DOHH2 (cell line): ENCODE data around the gene LRMDA.

Experiments
- H3F3A ChIP-seq: fragments of 200-600 bp; sonication (generic), shearing (Covaris generic); 2 replicates; pipeline ENCODE4 v1.6.0; 2016; ENCODE audit warnings: antibody characterized with exemption, mild to moderate bottlenecking; ENCODE audit not compliant: control insufficient read depth, insufficient read depth
- H3K27ac ChIP-seq: fragments of 200-600 bp; sonication (generic); 2 replicates; pipeline ENCODE4 v1.5.1; 2014; ENCODE audit warnings: low read depth, mild to moderate bottlenecking, low read length, moderate library complexity
- H3K27me3 ChIP-seq: fragments of 200-600 bp; sonication (generic); 2 replicates; pipeline ENCODE4 v1.6.1; 2014; ENCODE audit warnings: mild to moderate bottlenecking, low read length, mixed read lengths; ENCODE audit not compliant: control insufficient read depth
- H3K36me3 ChIP-seq: fragments of 200-600 bp; sonication (generic); 2 replicates; pipeline ENCODE4 v1.6.1; 2014; ENCODE audit warnings: mild to moderate bottlenecking, low read length, moderate library complexity, mixed read lengths; ENCODE audit not compliant: control insufficient read depth
- H3K4me1 ChIP-seq: fragments of 200-600 bp; sonication (generic); 2 replicates; pipeline ENCODE4 v1.6.1; 2014; ENCODE audit warnings: mild to moderate bottlenecking, low read length, mixed read lengths; ENCODE audit not compliant: control insufficient read depth
- H3K4me2 ChIP-seq: fragments of 200-600 bp; sonication (generic); 2 replicates; pipeline ENCODE4 v1.6.0; 2014; ENCODE audit warnings: mild to moderate bottlenecking, low read length, moderate library complexity
- H3K4me3 ChIP-seq: fragments of 200-600 bp; sonication (generic); 2 replicates; pipeline ENCODE4 v1.5.1; 2014; ENCODE audit warnings: mild to moderate bottlenecking, low read length, mixed read lengths
- H3K79me2 ChIP-seq: fragments of 200-600 bp; sonication (generic); 2 replicates; pipeline ENCODE4 v1.6.1; 2014; ENCODE audit warnings: mild to moderate bottlenecking, low read length, mixed read lengths; ENCODE audit not compliant: control insufficient read depth
- H3K9me2 ChIP-seq: fragments of 200-600 bp; sonication (generic); replicated peaks from 2 replicates; pipeline ENCODE4 v1.6.1; 2014; ENCODE audit warnings: mild to moderate bottlenecking, low read length, mixed read lengths; ENCODE audit not compliant: control insufficient read depth
- H3K9me3 ChIP-seq: fragments of 200-600 bp; sonication (generic); 2 replicates; pipeline ENCODE4 v1.6.1; 2014; ENCODE audit warnings: antibody characterized with exemption, low read length, mixed read lengths; ENCODE audit not compliant: control insufficient read depth, insufficient read depth
- H4K20me1 ChIP-seq: fragments of 200-600 bp; sonication (generic); 2 replicates; pipeline ENCODE4 v1.6.0; 2014; ENCODE audit warnings: low read depth, mild to moderate bottlenecking, antibody characterized with exemption, low read length, moderate library complexity; ENCODE audit not compliant: control insufficient read depth, insufficient read depth
- EZH2phosphoT487 ChIP-seq: fragments of 200-600 bp; sonication (generic); IDR thresholded peaks from 2 replicates; pipeline ENCODE4 v1.6.1; 2017; ENCODE audit warnings: borderline replicate concordance, mild to moderate bottlenecking, antibody characterized with exemption, low read length, moderate library complexity, mixed read lengths
- TF ChIP-seq, protein P1 (sequence below): fragments of 200-600 bp; sonication (generic); IDR thresholded peaks from one replicate; pipeline ENCODE4 v1.5.1; 2014; ENCODE audit warnings: antibody characterized with exemption, mild to moderate bottlenecking, low read depth, low read length; ENCODE audit not compliant: poor library complexity, severe bottlenecking

LRMDA gene

DNA sequence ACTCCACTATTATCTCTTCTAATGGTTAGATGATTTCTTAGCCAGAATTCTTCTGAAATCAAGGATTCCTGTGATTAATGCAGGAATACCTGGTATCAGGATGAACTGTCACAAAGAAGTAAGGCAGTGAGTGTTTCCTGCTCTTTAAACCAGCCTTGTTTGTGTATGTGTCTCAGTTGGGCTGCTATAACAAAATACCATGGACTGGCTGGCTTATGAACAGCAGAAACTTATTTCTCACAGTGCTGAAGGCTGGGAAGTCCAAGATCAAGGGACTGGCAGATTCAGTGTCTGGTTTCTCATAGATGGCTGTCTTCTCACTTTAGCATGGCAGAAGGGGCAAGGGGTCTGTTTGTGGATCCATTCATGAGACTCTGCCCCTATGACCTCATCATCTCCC, 42.7 kb downstream of the LRMDA start:
- Histone ChIP-seq H3K27me3 (no peaks in the 10 kb centered on the region), H3K4me3 (no peak overlapping the region), H3K9me2 (no peaks in the 10 kb centered on the region), H3K9me3 (no peaks in the 10 kb centered on the region), H4K20me1 (no peaks in the 10 kb centered on the region), H3K27ac (no peak overlapping the region), H3K4me1 (no peaks in the 10 kb centered on the region), H3K79me2 (no peaks in the 10 kb centered on the region), H3F3A (no peaks in the 10 kb centered on the region), H3K4me2 (no peak overlapping the region), H3K36me3 (no peaks in the 10 kb centered on the region)
- TF ChIP-seq, protein P1, sequence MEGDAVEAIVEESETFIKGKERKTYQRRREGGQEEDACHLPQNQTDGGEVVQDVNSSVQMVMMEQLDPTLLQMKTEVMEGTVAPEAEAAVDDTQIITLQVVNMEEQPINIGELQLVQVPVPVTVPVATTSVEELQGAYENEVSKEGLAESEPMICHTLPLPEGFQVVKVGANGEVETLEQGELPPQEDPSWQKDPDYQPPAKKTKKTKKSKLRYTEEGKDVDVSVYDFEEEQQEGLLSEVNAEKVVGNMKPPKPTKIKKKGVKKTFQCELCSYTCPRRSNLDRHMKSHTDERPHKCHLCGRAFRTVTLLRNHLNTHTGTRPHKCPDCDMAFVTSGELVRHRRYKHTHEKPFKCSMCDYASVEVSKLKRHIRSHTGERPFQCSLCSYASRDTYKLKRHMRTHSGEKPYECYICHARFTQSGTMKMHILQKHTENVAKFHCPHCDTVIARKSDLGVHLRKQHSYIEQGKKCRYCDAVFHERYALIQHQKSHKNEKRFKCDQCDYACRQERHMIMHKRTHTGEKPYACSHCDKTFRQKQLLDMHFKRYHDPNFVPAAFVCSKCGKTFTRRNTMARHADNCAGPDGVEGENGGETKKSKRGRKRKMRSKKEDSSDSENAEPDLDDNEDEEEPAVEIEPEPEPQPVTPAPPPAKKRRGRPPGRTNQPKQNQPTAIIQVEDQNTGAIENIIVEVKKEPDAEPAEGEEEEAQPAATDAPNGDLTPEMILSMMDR = no peak
- TF ChIP-seq EZH2phosphoT487 = no peak

DNA sequence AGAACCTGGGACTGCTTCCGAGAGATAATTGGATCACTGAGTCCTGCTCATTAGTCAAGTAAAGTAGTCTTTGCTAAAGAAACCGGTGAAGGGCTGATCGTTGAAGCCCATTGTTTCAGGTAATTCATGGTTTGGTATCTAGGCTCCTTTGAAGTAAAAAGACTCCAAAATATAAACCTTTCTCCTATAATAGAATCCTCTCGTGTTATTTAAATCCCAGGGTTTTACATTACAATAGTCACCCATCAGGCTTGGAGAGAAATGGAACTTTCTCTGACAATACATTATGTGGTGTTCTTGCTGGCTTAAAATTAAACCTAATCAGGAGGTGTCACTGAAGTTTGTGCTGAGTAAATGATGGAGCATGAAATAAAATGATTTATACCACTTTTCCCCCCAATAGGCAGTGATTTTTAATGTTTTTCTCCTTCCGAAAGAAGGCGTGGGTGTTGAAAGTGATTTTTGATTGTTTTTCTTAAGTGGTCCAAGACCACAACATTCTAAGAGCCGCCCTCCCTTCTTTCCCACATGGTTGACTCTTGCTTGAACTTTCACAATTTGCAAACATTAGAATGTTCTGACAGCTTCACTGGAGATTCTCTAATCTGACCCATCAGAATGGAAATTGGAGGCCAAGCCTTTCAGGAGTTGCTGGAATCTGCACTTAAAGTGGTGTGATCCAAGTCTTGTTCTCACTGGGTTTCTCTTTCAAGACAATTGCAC, 44.2 kb downstream of the LRMDA start:
- Histone ChIP-seq H3K36me3 (no peaks in the 10 kb centered on the region), H3K79me2 (no peaks in the 10 kb centered on the region), H3K27me3 (no peaks in the 10 kb centered on the region), H3K4me3 (no peak overlapping the region), H4K20me1 (no peaks in the 10 kb centered on the region), H3K4me2 (no peak overlapping the region), H3F3A (no peaks in the 10 kb centered on the region), H3K9me3 (no peaks in the 10 kb centered on the region), H3K4me1 (no peaks in the 10 kb centered on the region), H3K27ac (no peak overlapping the region), H3K9me2 (no peaks in the 10 kb centered on the region)
- no peak for TF ChIP-seq EZH2phosphoT487
- TF ChIP-seq, protein P1 = no peak

DNA sequence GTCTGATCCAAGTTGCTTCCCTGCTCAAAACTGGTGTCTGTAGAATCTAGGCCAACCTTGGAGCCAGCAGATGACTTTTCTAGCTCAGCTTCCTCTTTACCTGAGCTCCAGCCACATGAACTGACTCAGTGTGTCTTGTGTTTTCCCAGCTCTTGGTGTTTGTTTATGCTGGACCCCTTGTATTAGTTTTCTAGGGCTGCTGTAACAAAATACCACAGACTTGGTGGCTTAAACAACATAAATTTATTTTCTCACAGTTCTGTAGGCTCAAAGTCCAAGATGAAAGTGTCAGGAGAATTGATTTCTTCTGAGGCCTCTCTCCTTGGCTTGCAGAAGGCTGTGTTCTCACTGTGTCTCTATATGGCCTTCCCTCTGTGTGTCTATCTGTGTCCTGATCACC, 45.1 kb downstream of the LRMDA start:
- H3F3A ChIP-seq = no peaks in the 10 kb centered on the region
- H3K4me2 ChIP-seq = no peak overlapping the region
- no peak overlapping the region for H3K27ac ChIP-seq
- H3K9me3 ChIP-seq = no peaks in the 10 kb centered on the region
- H3K4me3 ChIP-seq = no peak overlapping the region
- no peaks in the 10 kb centered on the region for H3K9me2 ChIP-seq
- TF ChIP-seq, protein P1 = no peak
- no peak for TF ChIP-seq EZH2phosphoT487
- H3K79me2 ChIP-seq = no peaks in the 10 kb centered on the region
- no peaks in the 10 kb centered on the region for H3K4me1 ChIP-seq
- no peaks in the 10 kb centered on the region for H3K36me3 ChIP-seq
- no peaks in the 10 kb centered on the region for H3K27me3 ChIP-seq
- H4K20me1 ChIP-seq = no peaks in the 10 kb centered on the region
